Esophagus squamous epithelium (tissue), 4 donors: ENCODE results near the gene AKAP12.

Source experiments
- POLR2A ChIP-seq, 4 donors: fragments of 450-650 bp; IDR thresholded peaks; one replicate each; pipeline ENCODE4 v1.6.1; 2017; ENCODE audit warnings: antibody characterized with exemption in 4 of 4, mild to moderate bottlenecking in 4 of 4, moderate library complexity in 3 of 4
- TF ChIP-seq, protein P1 (sequence below), 6 experiments: fragments of 450-650 bp in 4 of 6; fragments of 200-600 bp in 2 of 6; sonication (generic) in 2 of 6; IDR thresholded peaks; one replicate each; pipeline ENCODE4 v1.5.1; 2016 to 2019; ENCODE audit warnings: antibody characterized with exemption in 6 of 6, mild to moderate bottlenecking in 4 of 6, moderate library complexity in 4 of 6

DNA sequence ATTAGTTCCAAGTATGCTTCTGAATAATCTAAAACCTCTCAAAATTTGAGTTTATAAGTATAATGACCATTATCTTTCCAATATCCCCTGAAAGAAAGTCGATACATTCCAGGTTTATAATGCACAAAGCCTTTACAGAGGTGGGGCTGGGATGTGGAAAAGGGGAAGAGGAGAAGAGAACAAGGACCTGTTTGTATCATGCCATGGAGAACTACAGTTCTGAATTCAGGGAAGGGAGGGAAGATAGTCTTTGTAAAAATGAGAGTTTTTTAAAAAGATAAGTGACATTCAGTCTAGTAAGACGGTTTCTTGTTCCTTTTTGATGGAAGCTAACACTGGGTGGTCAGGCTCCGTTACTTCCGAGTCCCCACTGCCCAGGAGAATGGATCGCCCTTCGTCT lies 125.5 kb downstream of the AKAP12 start:
- TF ChIP-seq, protein P1, sequence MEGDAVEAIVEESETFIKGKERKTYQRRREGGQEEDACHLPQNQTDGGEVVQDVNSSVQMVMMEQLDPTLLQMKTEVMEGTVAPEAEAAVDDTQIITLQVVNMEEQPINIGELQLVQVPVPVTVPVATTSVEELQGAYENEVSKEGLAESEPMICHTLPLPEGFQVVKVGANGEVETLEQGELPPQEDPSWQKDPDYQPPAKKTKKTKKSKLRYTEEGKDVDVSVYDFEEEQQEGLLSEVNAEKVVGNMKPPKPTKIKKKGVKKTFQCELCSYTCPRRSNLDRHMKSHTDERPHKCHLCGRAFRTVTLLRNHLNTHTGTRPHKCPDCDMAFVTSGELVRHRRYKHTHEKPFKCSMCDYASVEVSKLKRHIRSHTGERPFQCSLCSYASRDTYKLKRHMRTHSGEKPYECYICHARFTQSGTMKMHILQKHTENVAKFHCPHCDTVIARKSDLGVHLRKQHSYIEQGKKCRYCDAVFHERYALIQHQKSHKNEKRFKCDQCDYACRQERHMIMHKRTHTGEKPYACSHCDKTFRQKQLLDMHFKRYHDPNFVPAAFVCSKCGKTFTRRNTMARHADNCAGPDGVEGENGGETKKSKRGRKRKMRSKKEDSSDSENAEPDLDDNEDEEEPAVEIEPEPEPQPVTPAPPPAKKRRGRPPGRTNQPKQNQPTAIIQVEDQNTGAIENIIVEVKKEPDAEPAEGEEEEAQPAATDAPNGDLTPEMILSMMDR (IDR thresholded peaks at IDR 0.05): no peak
- TF ChIP-seq POLR2A (IDR thresholded peaks at IDR 0.05): no peak
